GM10266 (cell line): ENCODE results near the gene SLC25A34.

ENCODE experiments used
- DNase-seq: peaks from one replicate; pipeline ENCODE4 v3.0.0; 2012; ENCODE audit errors: extremely low spot score
- CTCF ChIP-seq: IDR thresholded peaks from 2 replicates; pipeline ENCODE4 v1.5.1; 2012; ENCODE audit warnings: mild to moderate bottlenecking, low read depth; ENCODE audit not compliant: control insufficient read depth, insufficient read depth; ENCODE audit errors: missing control alignments

Gene SLC25A34

GRCh38 chr1:15758953-15759661 is 23.0 kb downstream of the SLC25A34 start:
- no peak for TF ChIP-seq CTCF
- no peak for DNase-seq

- DNase-seq, result no peak
- no peak for TF ChIP-seq CTCF
Measured at GRCh38 chr1:15760520-15761211, 24.6 kb downstream of the SLC25A34 start.

GRCh38 chr1:15761366-15762128 is 25.5 kb downstream of the SLC25A34 start:
- no peak for DNase-seq
- no peak for TF ChIP-seq CTCF

GRCh38 chr1:15762546-15762945 is 26.5 kb downstream of the SLC25A34 start:
- no peak for TF ChIP-seq CTCF
- no peak for DNase-seq

- no peak for TF ChIP-seq CTCF
- no peak for DNase-seq
Measured at GRCh38 chr1:15764269-15764764, 28.3 kb downstream of the SLC25A34 start.

GRCh38 chr1:15764890-15765289 is 28.8 kb downstream of the SLC25A34 start:
- DNase-seq, result no peak

More at GRCh38 chr1:15764890-15765289, 28.8 kb downstream of the SLC25A34 start:
- TF ChIP-seq CTCF, result no peak
